WERI-Rb-1 (cell line): ENCODE results near the gene CYB5A.

Experiments used
- DNase-seq: peaks from one replicate; pipeline ENCODE4 v3.0.0-alpha.2; 2020
- H3K27ac ChIP-seq: fragments of 250-450 bp; sonication (Bioruptor Pico); 2 replicates; pipeline ENCODE4 v1.5.1; 2020; ENCODE audit warnings: mild to moderate bottlenecking, moderate library complexity
- H3K27me3 ChIP-seq: fragments of 250-450 bp; sonication (Bioruptor Pico); 2 replicates; pipeline ENCODE4 v1.5.1; 2021; ENCODE audit warnings: mild to moderate bottlenecking, low read depth, moderate library complexity; ENCODE audit not compliant: insufficient read depth, severe bottlenecking
- H3K36me3 ChIP-seq: fragments of 250-450 bp; sonication (Bioruptor Pico); 2 replicates; pipeline ENCODE4 v1.5.1; 2020; ENCODE audit warnings: mild to moderate bottlenecking, moderate library complexity
- H3K4me3 ChIP-seq: 2 replicates; pipeline ENCODE4 v1.5.1; 2011; ENCODE audit warnings: low read depth, mild to moderate bottlenecking, control low read depth, low read length
- H3K9me3 ChIP-seq: fragments of 250-450 bp; sonication (Bioruptor Pico); 2 replicates; pipeline ENCODE4 v1.5.1; 2021; ENCODE audit warnings: mild to moderate bottlenecking, moderate library complexity; ENCODE audit not compliant: severe bottlenecking
- TF ChIP-seq, protein P1 (sequence below): IDR thresholded peaks from 2 replicates; pipeline ENCODE4 v1.5.1; 2011; ENCODE audit warnings: low read depth, mild to moderate bottlenecking, control low read depth, inconsistent platforms, low read length

CYB5A gene

DNA sequence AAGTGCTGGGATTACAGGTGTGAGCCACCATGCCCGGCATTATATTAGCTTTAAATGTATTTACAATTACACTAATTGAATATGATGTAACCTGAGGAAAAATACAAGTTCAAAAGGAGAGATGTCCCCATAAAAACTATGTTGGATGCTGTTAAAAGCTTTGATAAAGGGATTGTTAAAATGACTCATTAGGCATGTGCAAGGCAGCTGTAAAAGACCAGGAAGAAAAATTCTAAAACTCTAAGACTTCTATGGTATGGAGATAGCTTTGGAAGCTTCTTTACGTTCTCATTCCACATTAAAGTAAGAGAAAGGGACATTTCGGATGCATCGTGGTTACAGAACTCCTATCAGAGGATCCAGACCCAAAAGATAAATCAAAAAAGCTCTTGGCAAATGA, 50.3 kb downstream of the CYB5A start:
- Histone ChIP-seq H3K27me3 (no peaks in the 10 kb centered on the region), H3K4me3 (no peak overlapping the region), H3K36me3 (no peaks in the 10 kb centered on the region), H3K27ac (no peak overlapping the region), H3K9me3 (no peaks in the 10 kb centered on the region)
- TF ChIP-seq, protein P1, sequence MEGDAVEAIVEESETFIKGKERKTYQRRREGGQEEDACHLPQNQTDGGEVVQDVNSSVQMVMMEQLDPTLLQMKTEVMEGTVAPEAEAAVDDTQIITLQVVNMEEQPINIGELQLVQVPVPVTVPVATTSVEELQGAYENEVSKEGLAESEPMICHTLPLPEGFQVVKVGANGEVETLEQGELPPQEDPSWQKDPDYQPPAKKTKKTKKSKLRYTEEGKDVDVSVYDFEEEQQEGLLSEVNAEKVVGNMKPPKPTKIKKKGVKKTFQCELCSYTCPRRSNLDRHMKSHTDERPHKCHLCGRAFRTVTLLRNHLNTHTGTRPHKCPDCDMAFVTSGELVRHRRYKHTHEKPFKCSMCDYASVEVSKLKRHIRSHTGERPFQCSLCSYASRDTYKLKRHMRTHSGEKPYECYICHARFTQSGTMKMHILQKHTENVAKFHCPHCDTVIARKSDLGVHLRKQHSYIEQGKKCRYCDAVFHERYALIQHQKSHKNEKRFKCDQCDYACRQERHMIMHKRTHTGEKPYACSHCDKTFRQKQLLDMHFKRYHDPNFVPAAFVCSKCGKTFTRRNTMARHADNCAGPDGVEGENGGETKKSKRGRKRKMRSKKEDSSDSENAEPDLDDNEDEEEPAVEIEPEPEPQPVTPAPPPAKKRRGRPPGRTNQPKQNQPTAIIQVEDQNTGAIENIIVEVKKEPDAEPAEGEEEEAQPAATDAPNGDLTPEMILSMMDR, result no peak
- no peak for DNase-seq

- no peaks in the 10 kb centered on the region for H3K9me3 ChIP-seq
Observed at GRCh38 chr18:74239567-74239966, 52.2 kb downstream of the CYB5A start.

GRCh38 chr18:74234326-74235171, 57.2 kb downstream of the CYB5A start:
- DNase-seq, result no peak
- Histone ChIP-seq H3K27ac (no peak overlapping the region), H3K27me3 (no peaks in the 10 kb centered on the region), H3K9me3 (no peaks in the 10 kb centered on the region), H3K4me3 (no peak overlapping the region), H3K36me3 (no peaks in the 10 kb centered on the region)
- TF ChIP-seq, protein P1, result no peak

More at GRCh38 chr18:74239567-74239966, 52.2 kb downstream of the CYB5A start:
- TF ChIP-seq, protein P1, result no peak
- no peak overlapping the region for H3K4me3 ChIP-seq
- H3K27ac ChIP-seq, result no peak overlapping the region
- no peaks in the 10 kb centered on the region for H3K27me3 ChIP-seq
- no peaks in the 10 kb centered on the region for H3K36me3 ChIP-seq
- no peak for DNase-seq

GRCh38 chr18:74233933-74234325, 57.8 kb downstream of the CYB5A start:
- TF ChIP-seq, protein P1, result no peak
- no peak overlapping the region for H3K27ac ChIP-seq

DNA sequence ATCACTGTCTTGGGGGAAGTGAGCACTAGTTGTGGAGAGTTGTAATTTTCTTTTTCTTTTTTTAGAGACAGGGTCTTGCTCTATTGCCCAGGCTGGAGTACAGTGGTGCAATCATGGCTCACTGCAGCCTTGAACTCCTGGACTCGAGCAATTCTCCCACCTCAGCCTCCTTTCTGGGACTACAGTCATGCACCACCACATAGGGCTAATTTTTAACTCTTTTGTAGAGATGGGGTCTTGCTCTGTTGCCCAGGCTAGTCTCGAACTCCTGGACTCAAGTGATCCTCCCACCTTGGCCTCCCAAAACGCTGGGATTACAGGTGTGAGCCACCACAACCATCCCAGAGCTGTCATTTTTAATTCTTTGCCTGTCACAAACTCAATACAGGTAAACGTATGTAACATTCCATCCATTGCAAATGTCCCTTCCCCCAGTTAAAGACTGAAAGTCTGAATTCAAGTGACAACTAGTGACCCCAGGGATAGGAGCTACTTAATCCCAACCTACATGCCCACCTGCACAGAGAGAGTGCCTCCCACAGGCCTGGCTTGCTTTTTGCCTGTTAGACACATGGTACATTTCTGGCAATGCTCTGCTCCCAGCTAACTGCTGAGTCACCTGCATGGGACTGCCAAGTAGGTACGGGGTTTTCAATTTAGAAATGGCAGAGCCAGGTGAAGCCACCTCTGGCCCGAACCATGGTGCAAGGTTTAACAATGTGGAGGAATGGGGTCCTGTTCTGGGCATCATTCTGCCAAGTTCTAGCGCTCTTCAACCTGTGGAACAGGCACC, 60.6 kb downstream of the CYB5A start:
- H3K9me3 ChIP-seq, result no peaks in the 10 kb centered on the region
- no peaks in the 10 kb centered on the region for H3K36me3 ChIP-seq
- H3K27me3 ChIP-seq, result no peaks in the 10 kb centered on the region
- no peak overlapping the region for H3K4me3 ChIP-seq
- TF ChIP-seq, protein P1, result no peak
- H3K27ac ChIP-seq, result no peak overlapping the region
- no peak for DNase-seq

More at GRCh38 chr18:74233933-74234325, 57.8 kb downstream of the CYB5A start:
- Histone ChIP-seq H3K9me3 (no peaks in the 10 kb centered on the region), H3K4me3 (no peak overlapping the region), H3K27me3 (no peaks in the 10 kb centered on the region), H3K36me3 (no peaks in the 10 kb centered on the region)
- DNase-seq, result no peak
